Eye (tissue), 1 donor: ENCODE data around the gene REXO4.
A peak's percentile ranks its signal among the peaks of the same experiment; 100 is the strongest.

ENCODE experiments used
- DNase-seq: peaks from one replicate; pipeline ENCODE4 v3.0.0-alpha.2; 2015

The REXO4 gene

GRCh38 chr9:133449760-133450159 is 31.9 kb upstream of the REXO4 start:
- DNase-seq = no peak

DNA sequence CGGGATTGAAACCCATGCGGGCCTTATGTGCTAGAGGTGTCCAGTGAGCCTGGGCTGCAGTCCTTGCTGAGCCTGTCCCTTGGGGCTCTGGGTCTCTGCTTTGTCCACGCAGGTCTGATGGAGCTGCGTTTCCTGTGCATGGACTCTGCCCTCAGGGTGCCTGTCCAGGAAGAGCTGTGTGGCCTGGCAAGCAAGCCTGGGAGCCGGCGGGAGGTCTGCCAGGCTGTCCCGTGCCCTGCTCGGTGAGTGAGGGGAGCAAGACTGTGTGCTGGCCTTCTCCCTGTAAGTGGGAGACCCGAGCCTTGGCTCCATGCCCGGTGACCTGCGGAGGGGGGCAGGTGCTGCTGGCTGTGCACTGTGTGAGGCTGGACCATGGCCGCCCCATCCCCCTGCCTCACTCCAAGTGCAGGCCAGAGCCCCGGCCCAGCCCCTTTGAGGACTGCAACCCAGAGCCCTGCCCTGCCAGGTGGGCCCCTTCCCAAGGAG is 30.7 kb upstream of the REXO4 start:
- no peak for DNase-seq

DNA sequence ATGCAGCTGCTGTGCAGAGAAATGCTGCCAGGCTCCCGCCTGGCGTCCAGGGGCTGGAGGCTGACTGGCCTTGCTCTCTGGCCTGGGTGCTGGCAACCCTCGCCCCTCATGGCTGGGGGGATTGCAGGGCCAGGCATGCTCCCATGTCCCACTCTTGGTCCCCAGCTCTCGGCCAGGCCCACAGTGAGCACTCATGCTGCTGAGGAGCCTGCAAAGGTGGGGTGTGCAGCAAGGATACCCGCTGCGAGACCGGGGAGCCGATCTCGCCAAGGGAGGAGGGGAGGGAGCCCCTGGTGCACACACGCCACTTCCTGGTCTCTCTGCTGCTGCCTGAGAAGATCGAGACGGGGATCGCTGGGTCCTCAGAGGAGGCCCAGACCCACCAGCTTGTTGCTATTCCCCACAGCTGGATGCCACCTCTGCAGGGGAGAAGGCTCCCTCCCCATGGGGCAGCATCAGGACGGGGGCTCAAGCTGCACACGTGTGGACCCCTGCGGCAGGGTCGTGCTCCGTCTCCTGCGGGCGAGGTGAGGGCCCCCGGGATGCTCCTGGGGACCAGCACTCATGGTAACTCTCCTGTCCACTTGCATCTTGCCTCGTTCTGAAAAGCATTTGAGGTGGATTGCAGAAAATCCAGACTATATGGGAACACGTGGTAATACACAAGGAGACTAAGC is 27.6 kb upstream of the REXO4 start:
- DNase-seq = no peak

- no peak for DNase-seq
Measured at GRCh38 chr9:133443982-133444381, 26.2 kb upstream of the REXO4 start.

GRCh38 chr9:133443248-133443647 is 25.4 kb upstream of the REXO4 start:
- no peak for DNase-seq

GRCh38 chr9:133441571-133441970 is 23.8 kb upstream of the REXO4 start:
- no peak for DNase-seq

- no peak for DNase-seq
Measured at GRCh38 chr9:133440874-133441273, 23.1 kb upstream of the REXO4 start.

DNA sequence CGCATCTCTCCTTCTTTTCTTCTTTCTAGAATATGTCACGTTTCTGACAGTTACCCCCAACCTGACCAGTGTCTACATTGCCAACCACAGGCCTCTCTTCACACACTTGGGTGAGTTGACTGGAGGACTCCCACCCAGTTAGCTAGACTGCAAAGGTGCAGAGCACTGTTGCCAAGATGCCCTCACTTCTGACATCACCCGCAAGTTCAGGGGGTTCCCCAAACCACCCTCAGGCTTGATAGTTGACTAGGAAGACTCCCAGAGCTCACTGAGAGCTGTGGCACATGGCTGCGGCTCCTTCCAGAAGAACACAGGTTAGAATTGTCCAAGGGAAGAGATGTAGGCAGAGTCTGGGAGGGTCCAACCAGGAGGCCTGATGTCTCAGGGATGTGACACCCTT is 21.5 kb upstream of the REXO4 start:
- no peak for DNase-seq

DNA sequence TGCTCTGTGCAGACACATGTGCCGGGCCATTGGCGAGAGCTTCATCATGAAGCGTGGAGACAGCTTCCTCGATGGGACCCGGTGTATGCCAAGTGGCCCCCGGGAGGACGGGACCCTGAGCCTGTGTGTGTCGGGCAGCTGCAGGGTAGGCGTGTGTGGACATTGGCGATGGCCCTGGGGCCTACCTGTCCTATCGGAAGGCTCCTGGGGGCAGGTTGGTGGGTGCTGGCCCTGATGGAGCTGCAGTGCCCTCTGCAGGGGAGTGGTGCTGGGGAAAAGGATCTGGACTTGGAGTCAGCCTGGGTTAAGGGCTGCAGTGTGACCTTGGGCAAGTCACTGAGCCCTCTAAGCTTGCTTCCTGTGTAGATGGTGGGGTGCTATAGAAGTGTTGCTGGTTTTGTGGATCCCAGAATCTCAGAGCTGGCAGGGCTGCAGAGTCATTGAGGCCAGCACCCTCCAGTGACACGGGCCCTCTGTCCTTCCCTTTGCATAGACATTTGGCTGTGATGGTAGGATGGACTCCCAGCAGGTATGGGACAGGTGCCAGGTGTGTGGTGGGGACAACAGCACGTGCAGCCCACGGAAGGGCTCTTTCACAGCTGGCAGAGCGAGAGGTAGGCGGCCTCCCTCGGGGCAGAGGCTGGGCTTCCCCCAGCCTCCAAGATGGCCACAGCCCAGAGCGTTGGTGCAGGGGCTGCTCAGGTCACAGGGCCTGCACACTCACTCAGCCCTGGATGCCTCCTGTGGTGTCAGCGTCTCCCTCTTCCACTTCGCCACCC is 20.1 kb upstream of the REXO4 start:
- DNase-seq = no peak

DNA sequence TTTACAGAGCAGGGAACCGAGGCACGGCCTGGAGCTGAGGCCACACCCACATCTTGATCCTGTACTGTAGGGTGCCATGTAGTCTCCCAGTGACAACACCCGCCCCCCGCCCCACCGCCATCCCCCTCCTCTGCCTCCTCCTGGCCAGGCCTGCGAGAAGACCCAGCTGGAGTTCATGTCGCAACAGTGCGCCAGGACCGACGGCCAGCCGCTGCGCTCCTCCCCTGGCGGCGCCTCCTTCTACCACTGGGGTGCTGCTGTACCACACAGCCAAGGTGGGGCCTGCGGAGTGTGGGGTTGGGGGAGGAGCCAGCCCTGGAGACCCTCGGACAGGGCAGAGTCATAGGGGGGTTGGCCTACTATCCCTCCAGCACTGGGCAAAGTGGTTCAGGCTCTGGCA is 18.9 kb upstream of the REXO4 start:
- DNase-seq = no peak

GRCh38 chr9:133433351-133433843 is 15.6 kb upstream of the REXO4 start:
- no peak for DNase-seq

DNA sequence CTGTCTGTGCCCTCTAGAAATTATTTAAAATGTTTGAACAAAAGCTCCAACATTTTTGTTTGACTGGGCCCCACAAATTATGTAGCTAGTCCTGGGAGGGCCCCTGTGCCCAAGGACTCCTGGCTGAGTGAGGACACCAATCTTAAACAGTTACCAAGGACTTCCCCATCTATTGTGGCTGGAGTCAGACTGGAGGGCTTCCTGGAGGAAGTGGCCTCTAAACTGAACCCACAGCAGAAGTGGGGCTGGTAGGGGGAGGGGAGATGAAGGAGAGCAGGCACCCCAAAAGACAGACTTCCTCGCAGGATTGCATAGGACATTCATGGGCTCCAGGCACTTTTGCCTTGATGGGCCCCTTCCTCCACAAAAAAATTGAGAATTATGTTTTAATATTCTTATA is 12.4 kb upstream of the REXO4 start:
- DNase-seq = no peak

- DNase-seq = peak; percentile 54
Measured at GRCh38 chr9:133429641-133430161, 11.9 kb upstream of the REXO4 start.

DNA sequence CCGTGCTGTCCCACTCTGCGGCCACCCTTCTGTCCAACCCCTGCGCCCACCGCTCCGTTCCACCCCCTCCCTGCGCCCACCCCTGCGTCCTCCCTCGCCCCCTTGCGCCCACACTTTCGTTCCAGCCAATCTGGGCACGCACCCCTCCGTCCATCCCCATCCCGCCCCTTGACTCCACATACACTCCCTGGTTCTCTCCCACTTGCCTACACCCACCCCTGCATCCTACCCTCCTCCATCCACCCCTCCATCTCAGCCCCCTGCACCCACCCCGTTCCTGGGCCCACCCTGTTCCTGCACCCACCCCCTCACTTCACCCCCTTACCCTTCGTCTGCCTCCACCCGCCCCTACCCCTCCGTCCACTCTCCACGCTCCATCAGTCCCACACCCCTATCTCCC is 11.4 kb upstream of the REXO4 start:
- peak; percentile 15 for DNase-seq

GRCh38 chr9:133428617-133429101 is 10.8 kb upstream of the REXO4 start:
- DNase-seq = peak; percentile 49

DNA sequence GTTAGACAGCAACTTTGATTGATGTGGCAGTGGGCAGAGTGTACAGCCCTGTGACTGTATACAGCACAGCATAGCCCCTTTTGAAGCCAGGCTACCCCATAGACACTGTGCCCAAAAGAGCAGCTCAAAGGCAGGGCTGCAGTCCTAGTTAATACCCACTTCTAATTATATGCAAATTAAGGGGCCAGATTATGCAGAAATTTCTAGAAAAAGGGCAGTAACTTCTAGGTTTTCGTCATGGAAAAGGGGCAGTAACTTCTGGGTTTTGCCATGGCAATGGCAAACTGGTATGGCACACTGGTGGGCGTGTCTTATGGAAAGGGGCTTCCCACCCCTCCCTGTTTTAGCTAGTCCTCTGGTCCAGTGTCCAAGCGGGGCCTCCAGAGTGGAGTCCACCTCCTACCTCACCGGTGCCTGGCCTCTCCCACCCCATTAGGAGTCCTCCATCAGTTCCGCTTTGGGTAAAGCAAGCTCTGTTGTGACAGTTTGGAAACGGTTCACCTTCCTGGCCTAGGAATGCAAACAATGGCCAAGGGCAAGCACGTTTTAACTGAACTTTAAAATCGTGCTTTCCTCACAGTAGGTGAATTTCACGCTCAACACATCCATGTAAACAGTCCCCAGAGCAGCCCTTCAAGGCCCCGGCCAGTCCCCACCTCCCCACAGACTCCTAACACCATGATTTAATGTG is 10.0 kb upstream of the REXO4 start:
- no peak for DNase-seq

GRCh38 chr9:133426011-133426410 is 8.2 kb upstream of the REXO4 start:
- DNase-seq = no peak

DNA sequence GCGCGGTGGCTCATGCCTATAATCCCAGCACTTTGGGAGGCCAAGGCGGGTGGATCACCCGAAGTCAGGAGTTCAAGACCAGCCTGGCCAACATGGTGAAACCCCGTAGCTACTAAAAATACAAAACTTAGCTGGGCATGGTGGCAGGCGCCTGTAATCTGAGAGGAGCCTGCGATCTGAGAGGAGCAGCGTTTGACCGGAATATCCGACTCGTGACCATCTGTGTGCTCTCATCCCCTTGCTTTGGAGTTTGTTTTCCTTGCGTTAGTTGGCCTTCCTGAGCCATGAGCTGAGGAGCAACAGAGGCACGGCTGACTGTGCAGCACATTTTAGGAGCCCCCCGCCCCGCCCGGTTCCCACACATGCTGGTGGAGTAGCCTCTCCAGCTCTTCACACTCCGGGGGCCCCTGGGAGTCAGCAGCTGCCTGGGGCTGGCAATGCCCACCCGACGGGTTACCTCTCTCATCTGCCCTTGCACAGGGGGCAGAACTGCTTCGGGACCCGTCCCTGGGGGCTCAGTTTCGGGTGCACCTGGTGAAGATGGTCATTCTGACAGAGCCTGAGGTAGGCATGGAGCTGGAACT is 7.3 kb upstream of the REXO4 start:
- no peak for DNase-seq

- DNase-seq = no peak
Measured at GRCh38 chr9:133424187-133424586, 6.4 kb upstream of the REXO4 start.

GRCh38 chr9:133423216-133423615 is 5.4 kb upstream of the REXO4 start:
- no peak for DNase-seq

DNA sequence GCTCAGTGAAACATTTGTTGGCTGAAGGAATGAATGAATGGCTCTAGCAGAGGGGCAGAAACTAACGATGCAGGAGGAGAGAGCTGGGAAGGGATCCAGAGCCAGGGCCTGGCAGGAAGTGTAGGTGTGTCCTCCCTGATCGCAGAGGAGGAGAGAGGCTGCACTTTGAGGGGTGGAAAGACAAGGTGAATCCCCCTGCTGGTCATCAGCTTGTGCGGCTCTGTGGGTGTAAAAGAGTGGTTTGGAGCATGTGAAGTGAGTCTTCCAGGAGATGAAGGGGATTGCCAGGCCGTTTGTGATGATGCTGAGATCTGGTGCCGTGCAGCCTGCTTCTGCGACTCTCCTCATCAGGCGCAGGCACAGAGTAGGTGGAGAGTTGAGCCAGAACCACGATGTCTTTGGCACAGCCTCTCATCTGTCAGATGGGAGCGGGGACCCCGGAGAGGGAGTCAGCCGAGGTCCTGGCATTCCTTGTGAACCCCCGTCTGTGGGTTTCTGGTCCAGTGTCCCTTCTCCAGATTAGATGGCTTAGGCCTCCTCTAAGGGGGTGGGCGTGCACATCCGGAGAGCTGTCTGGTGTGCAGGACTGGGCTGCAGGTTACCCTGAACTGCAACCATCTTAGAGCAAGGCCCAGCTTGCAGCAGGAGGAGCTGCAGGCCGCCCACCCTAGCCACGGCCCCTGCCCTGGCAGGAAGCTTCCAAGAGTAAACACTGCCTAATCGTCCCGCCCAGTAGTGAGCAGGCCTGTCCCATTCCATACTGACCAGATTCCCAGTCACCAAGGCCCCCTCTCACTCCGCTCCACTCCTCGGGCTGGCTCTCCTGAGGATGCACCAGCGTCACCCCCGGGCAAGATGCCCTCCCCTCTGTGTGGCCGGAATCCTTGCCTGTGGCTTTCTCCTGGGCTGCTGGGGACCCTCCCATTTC is 4.1 kb upstream of the REXO4 start, which contains the start of gene ADAMTS13:
Gene ADAMTS13 (plus strand): TSS at position 753 of the 928 bp plus-strand sequence. CDS start 77 bp downstream, at position 830.
- no peak for DNase-seq
